ENCODE results near the gene MB21D2.

DNA sequence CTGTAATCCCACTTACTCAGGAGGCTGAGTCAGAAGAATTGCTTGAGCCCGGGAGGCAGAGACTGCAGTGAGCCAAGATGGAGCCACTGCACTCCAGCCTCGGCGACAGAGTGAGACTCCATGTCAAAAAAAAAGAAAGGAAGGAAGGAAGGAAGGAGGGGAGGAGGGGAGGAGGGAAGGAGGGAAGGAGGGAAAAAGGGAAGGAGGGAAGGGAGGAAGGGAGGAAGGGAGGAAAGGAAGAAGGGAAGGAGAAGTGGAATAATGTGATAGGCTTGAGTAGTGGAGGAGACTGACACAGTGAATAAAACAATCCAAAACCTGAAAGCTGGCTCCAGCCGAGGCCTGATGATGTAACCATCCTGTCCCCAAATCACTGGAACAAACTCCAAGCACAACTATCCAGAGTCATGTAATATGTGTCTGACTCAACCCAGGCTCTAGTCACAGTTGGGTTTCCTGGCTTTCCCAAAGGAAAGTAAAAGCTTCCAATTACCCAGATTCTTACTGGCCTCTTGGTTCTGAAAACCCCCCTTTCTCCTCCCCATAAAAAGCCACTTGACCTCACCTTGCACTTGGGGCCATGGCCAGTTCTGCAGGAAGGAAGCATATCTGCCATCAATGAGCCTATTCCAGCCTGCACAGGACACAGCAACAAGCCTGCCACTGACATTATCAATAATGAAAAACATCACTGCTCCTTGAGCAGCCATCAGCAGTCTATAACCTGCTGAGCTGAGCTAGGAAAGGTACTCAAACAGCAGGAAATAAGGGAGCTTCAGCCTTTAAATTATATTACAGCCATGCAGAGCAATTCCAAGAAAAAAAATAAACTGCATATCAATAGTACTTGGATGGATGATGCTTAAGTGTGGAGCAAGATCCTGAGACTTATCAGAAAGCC lies 48.3 kb downstream of the MB21D2 start:
- TF ChIP-seq, protein P1, sequence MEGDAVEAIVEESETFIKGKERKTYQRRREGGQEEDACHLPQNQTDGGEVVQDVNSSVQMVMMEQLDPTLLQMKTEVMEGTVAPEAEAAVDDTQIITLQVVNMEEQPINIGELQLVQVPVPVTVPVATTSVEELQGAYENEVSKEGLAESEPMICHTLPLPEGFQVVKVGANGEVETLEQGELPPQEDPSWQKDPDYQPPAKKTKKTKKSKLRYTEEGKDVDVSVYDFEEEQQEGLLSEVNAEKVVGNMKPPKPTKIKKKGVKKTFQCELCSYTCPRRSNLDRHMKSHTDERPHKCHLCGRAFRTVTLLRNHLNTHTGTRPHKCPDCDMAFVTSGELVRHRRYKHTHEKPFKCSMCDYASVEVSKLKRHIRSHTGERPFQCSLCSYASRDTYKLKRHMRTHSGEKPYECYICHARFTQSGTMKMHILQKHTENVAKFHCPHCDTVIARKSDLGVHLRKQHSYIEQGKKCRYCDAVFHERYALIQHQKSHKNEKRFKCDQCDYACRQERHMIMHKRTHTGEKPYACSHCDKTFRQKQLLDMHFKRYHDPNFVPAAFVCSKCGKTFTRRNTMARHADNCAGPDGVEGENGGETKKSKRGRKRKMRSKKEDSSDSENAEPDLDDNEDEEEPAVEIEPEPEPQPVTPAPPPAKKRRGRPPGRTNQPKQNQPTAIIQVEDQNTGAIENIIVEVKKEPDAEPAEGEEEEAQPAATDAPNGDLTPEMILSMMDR (IDR thresholded peaks at IDR 0.05; ENCODE audit: low read length): no peak
- TF ChIP-seq EZH2 (IDR thresholded peaks at IDR 0.05; ENCODE audit: borderline replicate concordance, low read length): no peak

Data from OCI-LY1 (cell line).